Mucosa of rectum (tissue), 2 donors: ENCODE measurements around the gene KRTAP4-2.
"Not testable (repeated sequence)": the region's sequence is repeated elsewhere in the genome, so short reads cannot be mapped to it uniquely, and the experiment has no call there.

Experiments
- H3K27ac ChIP-seq, 2 donors: one replicate each; pipeline ENCODE4 v1.7.0; 2013; ENCODE audit warnings: inconsistent platforms in 2 of 2, low read depth in 2 of 2, low read length in 2 of 2
- H3K27me3 ChIP-seq, 2 donors: one replicate each; pipeline ENCODE4 v1.7.0; 2013; ENCODE audit warnings: low read length in 2 of 2; ENCODE audit not compliant: control insufficient read depth in 2 of 2, insufficient read depth in 2 of 2
- H3K36me3 ChIP-seq, 2 donors: one replicate each; pipeline ENCODE4 v1.7.0; 2013; ENCODE audit warnings: low read length in 2 of 2; ENCODE audit not compliant: control insufficient read depth in 2 of 2, insufficient read depth in 2 of 2
- H3K4me1 ChIP-seq, 2 donors: one replicate each; pipeline ENCODE4 v1.7.0; 2013; ENCODE audit warnings: low read length in 2 of 2, mild to moderate bottlenecking in 1 of 2; ENCODE audit not compliant: control insufficient read depth in 2 of 2, insufficient read depth in 2 of 2
- H3K4me3 ChIP-seq, 2 donors: one replicate each; pipeline ENCODE4 v1.7.0; 2013; ENCODE audit warnings: low read length in 2 of 2
- H3K9ac ChIP-seq, 2 donors: one replicate each; pipeline ENCODE4 v1.7.0; 2013; ENCODE audit warnings: low read length in 2 of 2, low read depth in 1 of 2, mild to moderate bottlenecking in 1 of 2
- H3K9me3 ChIP-seq, 2 donors: one replicate each; pipeline ENCODE4 v1.7.0; 2013; ENCODE audit warnings: low read length in 2 of 2; ENCODE audit not compliant: control insufficient read depth in 2 of 2
- donor health status: healthy.
- donor health status: Normal muscosa, but diverticular disease.

The KRTAP4-2 gene

DNA sequence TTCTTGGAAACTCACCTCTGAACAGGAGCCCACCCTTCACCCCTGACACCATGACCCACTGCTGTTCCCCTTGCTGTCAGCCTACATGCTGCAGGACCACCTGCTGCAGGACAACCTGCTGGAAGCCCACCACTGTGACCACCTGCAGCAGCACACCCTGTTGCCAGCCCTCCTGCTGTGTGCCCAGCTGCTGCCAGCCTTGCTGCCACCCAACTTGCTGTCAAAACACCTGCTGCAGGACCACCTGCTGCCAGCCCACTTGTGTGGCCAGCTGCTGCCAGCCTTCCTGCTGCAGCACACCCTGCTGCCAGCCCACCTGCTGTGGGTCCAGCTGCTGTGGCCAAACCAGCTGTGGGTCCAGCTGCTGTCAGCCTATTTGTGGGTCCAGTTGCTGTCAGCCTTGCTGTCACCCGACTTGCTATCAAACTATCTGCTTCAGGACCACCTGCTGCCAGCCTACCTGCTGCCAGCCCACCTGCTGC, 11.9 kb upstream of the KRTAP4-2 start, which contains the start of gene KRTAP9-1:
KRTAP9-1 (plus strand) TSS at position 51 of the 482 bp plus-strand sequence; CDS start at position 51, 0 bp downstream.
- not testable (repeated sequence) for H3K9me3 ChIP-seq

DNA sequence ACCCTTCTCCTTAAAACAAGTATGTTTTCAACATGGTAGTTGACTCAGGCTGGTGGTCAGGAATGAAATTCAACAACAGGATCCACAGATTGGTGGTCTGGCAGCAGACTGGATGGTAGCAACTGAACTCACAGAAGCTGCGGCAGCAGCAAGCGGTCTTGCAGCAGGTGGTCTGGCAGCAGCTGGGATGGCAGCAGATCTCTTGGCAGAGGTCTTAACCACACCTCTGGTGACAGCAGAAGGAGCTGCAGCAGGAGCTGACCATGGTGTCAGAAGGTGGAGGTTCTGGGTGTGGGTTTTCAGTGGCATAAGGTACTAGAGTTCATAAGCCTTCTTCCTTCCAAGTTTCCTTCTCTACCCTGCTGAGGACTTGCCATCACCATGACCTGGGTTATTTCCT, 8.9 kb upstream of the KRTAP4-2 start:
- peaks cover 2 to 5% of the 10 kb centered on the region in 2 donors for H3K27me3 ChIP-seq
- peaks cover 2 to 4% of the 10 kb centered on the region in 2 donors for H3K4me1 ChIP-seq
- no peak overlapping the region for H3K4me3 ChIP-seq
- no peak overlapping the region for H3K27ac ChIP-seq
- H3K9me3 ChIP-seq, result no peaks in the 10 kb centered on the region
- H3K36me3 ChIP-seq, result no peaks in the 10 kb centered on the region
- no peak overlapping the region for H3K9ac ChIP-seq

More for the DNA sequence above, 11.9 kb upstream of the KRTAP4-2 start, which contains the start of gene KRTAP9-1:
- H3K4me3 ChIP-seq, H3K36me3 ChIP-seq, H3K9ac ChIP-seq, H3K27ac ChIP-seq, H3K27me3 ChIP-seq, H3K4me1 ChIP-seq: not testable (repeated sequence)

DNA sequence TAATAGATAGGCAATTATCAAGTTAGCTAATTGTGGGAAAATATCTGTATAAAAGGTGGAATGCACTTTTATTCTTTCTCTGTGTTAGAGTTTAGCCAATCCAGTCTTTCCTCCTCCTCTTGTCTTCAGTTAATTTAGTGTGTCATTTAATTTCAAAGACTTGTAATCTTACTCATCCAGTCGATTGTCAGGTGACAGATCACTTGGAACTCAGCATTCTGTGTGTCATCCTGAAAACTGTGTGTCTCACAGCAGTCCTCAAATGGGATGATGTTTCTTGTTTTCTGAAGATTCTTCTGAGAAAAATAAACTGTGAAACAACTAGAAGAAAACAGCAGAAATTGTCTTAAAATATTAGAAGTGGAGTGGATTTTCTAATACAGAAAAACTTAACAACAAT, 7.0 kb upstream of the KRTAP4-2 start:
- no peak overlapping the region for H3K4me3 ChIP-seq
- H3K9me3 ChIP-seq, result no peaks in the 10 kb centered on the region

GRCh38 chr17:41184480-41184961, 6.5 kb upstream of the KRTAP4-2 start, which contains the start of gene KRTAP4-1:
TSS of gene KRTAP4-1 (minus strand) at chr17:41184911. CDS start at chr17:41184854, 57 bp downstream.
- Histone ChIP-seq H3K9me3 (no peaks in the 10 kb centered on the region), H3K9ac (no peak within 1 kb of the TSS), H3K27ac (no peak within 1 kb of the TSS), H3K36me3 (no peaks in the 10 kb centered on the region), H3K4me3 (no peak within 1 kb of the TSS), H3K27me3 (peaks cover 0 to 8% of the 10 kb centered on the region in 2 donors), H3K4me1 (peaks cover 2 to 4% of the 10 kb centered on the region in 2 donors)

More for the DNA sequence above, 7.0 kb upstream of the KRTAP4-2 start:
- H3K27me3 ChIP-seq, result peaks cover 0 to 8% of the 10 kb centered on the region in 2 donors
- peaks cover 2 to 4% of the 10 kb centered on the region in 2 donors for H3K4me1 ChIP-seq
- H3K36me3 ChIP-seq, result no peaks in the 10 kb centered on the region
- no peak overlapping the region for H3K9ac ChIP-seq
- no peak overlapping the region for H3K27ac ChIP-seq

- H3K27me3 ChIP-seq, result peaks cover 0 to 6% of the 10 kb centered on the region in 2 donors
- no peaks in the 10 kb centered on the region for H3K9me3 ChIP-seq
- no peaks in the 10 kb centered on the region for H3K36me3 ChIP-seq
- H3K27ac ChIP-seq, result no peak overlapping the region
- H3K4me1 ChIP-seq, result peaks cover 2 to 4% of the 10 kb centered on the region in 2 donors
- no peak overlapping the region for H3K9ac ChIP-seq
- H3K4me3 ChIP-seq, result no peak overlapping the region
Observed at GRCh38 chr17:41178843-41179616, 1.0 kb upstream of the KRTAP4-2 start.

DNA sequence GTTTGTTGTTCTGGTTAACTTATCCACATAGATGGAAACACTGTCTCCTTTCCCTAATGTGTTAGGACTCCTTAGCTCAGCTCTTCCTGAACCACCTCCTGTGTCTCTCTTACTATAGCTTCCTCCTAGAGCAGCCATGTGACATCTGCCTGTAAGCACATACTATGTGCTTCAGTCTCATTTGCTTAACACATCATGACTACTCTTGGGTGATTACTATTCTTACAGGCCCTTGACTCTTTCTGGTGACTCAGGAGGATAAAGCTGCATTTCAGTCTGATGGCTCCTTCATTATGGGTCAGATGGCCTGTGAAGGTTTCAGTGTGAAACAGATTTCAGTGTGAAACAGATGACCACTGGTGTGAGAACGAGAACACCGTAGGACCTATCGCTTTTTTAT, 320 bp upstream of the KRTAP4-2 start:
- Histone ChIP-seq H3K4me1 (peaks cover 2 to 4% of the 10 kb centered on the region in 2 donors), H3K9ac (no peak overlapping the region), H3K36me3 (no peaks in the 10 kb centered on the region), H3K27me3 (peaks cover 0 to 6% of the 10 kb centered on the region in 2 donors), H3K9me3 (no peaks in the 10 kb centered on the region), H3K4me3 (no peak overlapping the region), H3K27ac (no peak overlapping the region)

DNA sequence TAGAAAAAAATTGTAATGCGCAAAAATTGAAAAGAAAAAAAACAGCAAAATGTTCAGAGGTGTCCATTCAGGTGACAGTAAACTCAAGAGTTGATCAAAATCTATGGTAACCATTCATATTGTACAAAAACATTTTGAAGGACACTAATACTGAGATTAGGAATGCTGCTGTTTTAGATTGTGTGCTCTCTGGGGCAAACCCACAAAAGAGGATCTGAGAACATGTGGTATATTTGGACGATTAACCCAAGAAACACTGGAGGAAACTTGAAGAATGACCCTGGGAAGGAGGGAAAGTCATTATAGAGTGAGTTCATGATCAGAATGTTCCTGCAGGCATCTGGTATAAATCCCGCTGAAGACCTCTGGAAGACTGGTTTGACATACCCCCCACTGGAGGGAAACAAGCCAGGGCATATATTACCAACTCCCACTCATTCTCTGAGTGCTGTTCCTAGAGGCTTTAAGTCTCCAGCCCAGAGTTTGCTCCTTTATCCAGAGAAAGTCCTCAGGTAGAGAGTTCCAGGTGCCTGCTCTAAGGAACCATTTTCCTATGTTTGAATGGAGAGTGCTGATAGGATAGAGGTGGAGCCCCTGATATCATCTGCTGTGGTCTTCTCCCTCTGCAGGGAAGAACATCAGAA, 1.2 kb downstream of the KRTAP4-2 start:
- Histone ChIP-seq H3K4me1 (no peaks in the 10 kb centered on the region), H3K4me3 (no peak overlapping the region), H3K36me3 (no peaks in the 10 kb centered on the region), H3K27me3 (peaks cover 3 to 6% of the 10 kb centered on the region in 2 donors), H3K9ac (no peak overlapping the region), H3K9me3 (no peaks in the 10 kb centered on the region), H3K27ac (no peak overlapping the region)

GRCh38 chr17:41171886-41172285, 6.1 kb downstream of the KRTAP4-2 start:
- no peaks in the 10 kb centered on the region for H3K9me3 ChIP-seq

DNA sequence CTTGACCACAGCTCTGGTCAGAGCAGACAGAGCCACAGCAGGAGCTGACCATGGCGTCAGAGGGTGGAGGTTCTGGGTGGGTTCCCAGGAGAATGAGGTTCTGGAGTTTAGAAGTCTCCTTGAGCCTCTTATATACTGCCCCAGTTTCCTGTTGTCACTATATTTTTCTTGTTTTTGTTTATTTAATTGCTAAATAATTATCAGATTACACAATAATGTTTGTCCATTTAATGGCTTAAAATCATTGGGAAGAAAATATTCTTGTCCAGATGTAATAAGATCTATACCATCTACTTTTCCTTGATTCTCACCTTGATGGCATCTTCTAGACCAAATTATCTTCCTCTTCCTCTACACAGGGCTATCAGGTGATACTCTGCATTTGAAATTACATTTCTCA, 9.9 kb downstream of the KRTAP4-2 start, which contains the start of gene KRTAP4-3:
KRTAP4-3 (minus strand) TSS at position 101 of the 400 bp plus-strand sequence; CDS start at position 52, 49 bp downstream.
- Histone ChIP-seq H3K4me3 (no peak within 1 kb of the TSS), H3K4me1 (no peaks in the 10 kb centered on the region), H3K9me3 (no peaks in the 10 kb centered on the region), H3K27ac (no peak within 1 kb of the TSS), H3K36me3 (no peaks in the 10 kb centered on the region), H3K27me3 (peaks cover 0 to 3% of the 10 kb centered on the region in 2 donors), H3K9ac (no peak within 1 kb of the TSS)

More at GRCh38 chr17:41171886-41172285, 6.1 kb downstream of the KRTAP4-2 start:
- Histone ChIP-seq H3K9ac (no peak overlapping the region), H3K4me3 (no peak overlapping the region), H3K27me3 (peaks cover 3 to 4% of the 10 kb centered on the region in 2 donors), H3K27ac (no peak overlapping the region), H3K4me1 (no peaks in the 10 kb centered on the region), H3K36me3 (no peaks in the 10 kb centered on the region)

GRCh38 chr17:41167561-41167960, 10.5 kb downstream of the KRTAP4-2 start:
- no peaks in the 10 kb centered on the region for H3K4me1 ChIP-seq
- H3K27ac ChIP-seq, result no peak overlapping the region
- no peaks in the 10 kb centered on the region for H3K9me3 ChIP-seq
- H3K9ac ChIP-seq, result no peak overlapping the region
- no peaks in the 10 kb centered on the region for H3K36me3 ChIP-seq
- peaks cover 0 to 3% of the 10 kb centered on the region in 2 donors for H3K27me3 ChIP-seq
- no peak overlapping the region for H3K4me3 ChIP-seq
